Stimulated activated CD4-positive, alpha-beta T cell treated with anti-CD3 and anti-CD28 coated beads, Interleukin-2, amount 100 ng/mL, for 4 hours (primary cell): ENCODE data around the gene MBNL3.
"Not testable (repeated sequence)": the region's sequence is repeated elsewhere in the genome, so short reads cannot be mapped to it uniquely, and the experiment has no call there.

Experiments
- DNase-seq: peaks from one replicate; pipeline ENCODE4 v3.0.0-alpha.2; 2020; ENCODE audit warnings: low read depth

Gene MBNL3

DNA sequence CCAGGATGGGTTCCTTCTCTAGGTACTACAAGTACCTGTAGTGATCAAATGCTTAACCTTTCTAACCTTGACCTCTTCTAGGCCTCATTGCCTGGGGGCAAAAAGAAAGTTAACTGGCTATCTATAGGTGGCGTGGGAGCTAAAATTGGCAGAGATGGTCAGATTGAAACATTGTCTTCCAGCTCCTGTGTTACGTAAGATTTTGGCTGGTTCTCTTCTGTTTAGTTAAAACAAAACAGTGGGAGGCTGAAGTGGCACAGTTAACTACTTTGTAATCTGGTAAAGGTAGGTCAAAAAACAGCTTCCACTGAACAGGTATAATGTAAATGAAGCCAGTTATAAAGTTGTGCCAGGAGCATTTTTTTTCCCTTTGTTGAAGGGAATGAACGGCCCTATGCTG lies 115.2 kb downstream of the MBNL3 start:
- no peak for DNase-seq

DNA sequence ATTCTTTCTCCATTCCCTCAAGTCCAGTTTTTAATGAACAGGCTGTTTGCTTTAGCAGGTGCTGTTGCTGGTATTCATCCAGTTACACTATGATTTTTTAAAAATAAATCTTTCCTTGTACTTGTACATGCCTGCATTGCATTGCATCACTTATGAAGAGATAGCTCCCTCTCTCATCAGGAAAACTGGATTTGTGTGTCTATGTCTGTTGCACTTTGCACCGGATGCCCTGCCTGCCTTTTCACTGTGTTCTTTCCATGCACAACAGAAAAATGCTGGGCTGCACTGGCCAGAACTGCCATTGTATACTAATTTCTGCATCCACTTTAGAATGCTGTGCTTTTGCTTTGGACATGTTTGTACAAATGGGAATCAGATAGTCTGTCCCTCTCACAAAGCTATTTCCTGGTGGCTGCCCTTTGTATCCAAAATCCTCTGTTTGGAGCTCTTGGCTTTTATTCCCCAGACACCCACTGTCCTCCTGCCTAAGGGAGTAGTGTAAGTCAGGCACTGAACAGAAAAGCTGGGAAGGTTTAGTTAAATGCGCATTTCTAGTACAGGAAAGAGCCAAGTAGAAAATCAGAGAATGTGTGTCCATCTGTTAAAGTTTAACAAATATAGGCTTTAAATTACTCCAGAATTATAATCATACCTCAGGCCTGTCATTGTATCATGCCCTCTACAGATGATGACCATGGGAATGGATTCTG lies 119.1 kb downstream of the MBNL3 start:
- DNase-seq, result no peak

DNA sequence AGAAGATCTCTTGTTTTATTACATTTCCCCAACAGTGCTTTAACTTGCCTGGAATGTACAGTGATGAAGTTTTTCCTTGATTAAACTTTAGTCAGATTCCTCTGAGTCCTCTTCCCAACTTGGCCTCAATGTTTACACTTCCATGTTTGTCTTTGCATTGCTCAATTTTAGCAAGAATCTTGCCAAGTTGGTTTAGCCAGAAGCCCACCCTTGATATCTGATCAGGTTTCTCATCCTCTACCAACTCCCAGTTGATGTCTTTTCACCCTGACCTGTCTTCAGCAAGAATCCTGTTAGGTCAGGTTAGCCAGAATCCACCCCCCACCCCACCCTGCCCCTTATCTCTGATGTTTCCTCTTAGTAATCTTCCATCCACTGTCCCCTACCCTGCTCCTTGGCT lies 120.9 kb downstream of the MBNL3 start:
- no peak for DNase-seq

DNA sequence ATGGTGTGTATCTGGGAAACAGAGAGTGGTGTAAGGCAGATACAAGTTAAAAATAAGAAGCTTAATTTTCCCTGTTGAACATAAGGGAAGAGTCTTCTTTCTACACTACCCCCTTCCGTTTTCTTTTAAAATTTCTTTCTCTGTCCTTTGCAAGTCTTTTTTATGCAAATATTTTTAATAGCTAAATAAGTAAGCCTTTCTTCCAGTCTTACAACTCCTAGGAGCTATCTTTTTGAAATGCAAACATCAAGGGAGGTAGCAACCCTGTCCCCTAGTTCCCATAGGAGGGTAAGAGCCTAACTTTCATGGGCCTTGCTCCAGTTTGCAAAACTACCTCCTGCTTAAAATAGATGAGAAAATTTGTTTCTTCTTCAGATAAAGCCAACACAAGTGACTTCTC lies 121.5 kb downstream of the MBNL3 start:
- no peak for DNase-seq

DNA sequence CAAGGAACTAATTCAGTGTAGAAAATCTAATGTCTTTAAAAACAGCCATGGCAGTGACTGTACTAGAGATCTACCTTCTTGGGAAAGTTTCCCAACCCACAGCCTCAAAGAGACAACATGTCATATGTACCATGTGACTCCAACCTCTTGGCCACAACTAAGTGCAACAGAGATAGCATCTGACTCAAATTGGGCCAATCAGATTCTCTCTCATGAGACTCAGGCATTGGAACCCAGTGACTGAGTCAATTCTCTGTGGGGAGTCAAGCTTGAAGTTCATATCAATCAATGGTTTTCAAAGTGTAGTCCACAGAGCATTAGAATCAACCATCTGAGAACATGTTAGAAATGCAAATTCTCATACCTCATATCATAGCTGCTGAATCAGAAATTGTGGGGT lies 123.3 kb downstream of the MBNL3 start:
- no peak for DNase-seq

DNA sequence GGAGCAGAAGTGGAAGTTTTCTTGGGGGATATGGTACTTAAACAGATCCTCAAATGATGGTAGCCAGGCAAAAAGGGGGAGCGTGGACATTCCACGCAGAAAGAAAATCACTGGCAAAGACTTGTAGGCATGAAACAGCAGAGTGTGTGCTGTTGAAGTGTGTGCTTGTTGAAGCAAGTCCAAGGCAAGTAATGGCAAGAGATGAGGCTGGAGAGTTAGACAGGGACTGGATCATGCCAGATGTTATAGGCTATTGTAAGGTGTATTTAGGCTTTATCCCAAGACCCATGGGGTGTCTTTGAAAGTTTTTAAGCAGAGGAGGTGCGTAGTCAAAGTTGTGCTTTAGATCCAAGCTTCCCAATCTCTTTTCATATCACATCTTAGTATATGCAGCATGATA lies 124.5 kb downstream of the MBNL3 start:
- no peak for DNase-seq

DNA sequence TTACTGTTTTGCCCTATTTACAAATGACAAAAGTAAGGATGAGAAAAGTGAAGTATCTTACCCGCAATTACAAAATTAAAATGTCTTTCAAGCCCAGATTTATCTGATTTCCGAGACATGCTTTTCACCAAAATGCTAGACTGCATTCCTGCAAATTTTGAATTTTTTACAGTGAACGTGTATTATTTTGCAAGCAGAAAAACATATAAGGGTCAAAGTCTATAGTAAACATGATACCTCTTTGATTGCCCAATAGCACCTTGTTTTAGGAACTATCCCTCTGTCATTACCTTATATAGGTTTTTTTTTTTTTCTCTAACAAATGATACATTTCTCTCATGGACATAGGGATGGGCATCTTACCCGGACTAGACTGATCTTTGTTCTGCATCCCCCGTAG lies 135.4 kb downstream of the MBNL3 start:
- no peak for DNase-seq

DNA sequence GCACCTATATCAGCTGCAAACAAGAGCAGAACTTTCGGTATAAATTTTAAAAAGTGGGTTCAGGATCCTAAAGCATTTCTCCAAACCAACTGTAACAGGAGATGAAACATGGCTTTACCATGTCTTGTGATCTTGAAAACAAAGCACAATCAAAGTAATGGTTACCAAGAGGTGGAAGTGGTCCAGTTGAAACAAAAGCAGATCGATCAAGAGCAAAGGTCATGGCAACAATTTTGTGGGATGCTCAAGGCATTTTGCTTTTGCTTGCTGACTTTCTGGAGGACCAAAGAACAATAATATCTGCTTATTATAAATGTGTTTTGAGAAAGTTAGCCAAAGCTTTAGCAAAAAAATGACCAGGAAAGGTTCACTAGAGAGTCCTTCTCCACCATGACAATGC lies 152.7 kb downstream of the MBNL3 start:
- no peak for DNase-seq

DNA sequence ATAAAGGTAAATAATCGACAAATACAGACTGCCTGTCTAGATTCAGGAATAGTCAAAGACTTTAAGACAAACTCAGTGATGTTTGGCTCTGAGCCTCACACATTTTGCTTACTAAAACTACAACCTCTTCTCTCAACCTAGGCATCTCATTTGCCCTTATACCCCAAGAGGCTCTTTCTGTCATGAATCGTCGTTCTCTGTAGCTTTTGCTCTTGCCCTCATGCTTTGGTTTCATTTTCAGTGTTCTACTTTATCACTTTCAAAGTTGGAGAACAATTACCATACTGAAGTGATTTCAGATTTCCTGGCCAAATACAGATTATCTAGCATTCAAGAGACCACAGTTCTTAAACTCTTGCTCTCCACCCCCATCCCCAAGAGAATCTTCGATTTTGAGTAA lies 155.5 kb downstream of the MBNL3 start:
- DNase-seq, result no peak

DNA sequence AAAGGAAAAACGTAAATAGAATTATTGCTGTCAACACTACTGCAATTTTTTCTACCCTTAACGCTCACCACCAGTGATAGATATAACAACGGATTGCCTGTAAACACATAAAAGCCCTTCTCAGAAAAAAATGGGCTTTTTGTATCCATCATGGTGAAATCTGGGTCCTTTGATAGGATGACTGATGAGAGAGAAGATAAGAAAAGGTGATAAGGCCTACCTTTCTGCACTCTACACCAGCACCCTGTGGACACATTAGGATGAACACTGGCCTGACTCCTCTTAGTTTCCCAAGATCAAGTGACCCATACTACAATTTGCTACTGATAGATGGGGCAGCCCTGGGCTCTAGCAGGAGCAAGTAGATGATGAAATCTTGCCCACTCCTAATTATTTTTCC lies 157.3 kb downstream of the MBNL3 start:
- no peak for DNase-seq

DNA sequence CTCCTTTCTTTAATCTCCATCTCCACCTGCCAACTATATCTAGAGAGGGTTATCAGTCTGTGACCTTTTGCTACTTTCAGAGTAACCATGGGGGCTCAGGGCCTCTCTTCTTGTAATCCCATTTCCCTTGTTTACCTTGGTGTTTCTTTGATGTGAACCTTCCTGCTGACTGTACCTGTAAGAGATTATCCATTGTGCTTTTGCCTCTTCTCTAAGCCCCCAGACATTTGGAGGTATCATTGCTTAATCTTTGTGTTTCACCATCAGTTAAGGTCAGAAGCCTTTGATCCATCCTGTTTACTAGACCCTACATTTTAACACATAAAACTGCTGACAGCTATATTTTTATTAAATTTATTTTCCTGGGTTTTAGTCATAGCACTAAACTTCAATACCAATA lies 157.8 kb downstream of the MBNL3 start:
- DNase-seq, result no peak

DNA sequence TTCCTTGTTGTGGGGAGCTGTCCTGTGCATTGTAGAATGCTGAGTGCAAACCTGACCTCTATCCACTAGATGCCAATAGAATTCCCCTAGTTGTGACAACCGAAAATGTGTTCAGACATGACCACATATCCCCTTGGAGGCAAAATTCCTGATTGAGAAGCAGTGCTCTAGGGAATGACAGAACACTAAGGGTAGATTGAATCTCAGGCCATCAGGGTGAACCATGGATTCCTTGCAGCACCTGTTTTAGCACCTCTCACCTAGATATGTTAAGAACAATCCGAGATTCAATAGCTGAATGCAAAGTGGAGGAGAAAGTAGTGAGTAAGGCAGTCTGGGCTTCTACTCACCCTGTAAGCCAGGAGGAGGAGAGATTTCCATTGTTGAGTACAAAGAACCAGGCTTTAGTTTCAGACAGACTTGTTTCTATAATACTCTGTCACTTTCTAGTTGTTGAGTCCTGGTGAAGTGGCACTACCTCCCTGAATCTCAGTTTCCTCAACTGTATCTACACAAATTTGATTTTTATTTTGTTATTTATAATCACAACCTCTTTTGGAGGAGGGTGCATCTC lies 158.6 kb downstream of the MBNL3 start:
- no peak for DNase-seq

DNA sequence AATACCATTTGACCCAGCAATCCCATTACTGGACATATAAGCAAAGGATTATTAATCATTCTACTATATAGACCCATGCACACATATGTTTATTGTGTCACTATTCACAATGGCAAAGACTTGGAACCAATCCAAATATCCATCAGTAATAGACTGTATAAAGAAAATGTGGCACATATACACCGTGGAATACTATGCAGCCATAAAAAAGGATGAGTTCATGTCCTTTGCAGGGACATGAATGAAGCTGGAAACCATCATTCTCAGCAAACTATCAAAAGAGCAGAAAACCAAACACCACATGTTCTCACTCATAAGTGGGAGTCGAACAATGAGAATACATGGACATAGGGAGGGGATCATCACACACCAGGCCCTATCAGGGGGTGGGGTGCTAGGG lies 161.9 kb downstream of the MBNL3 start:
- DNase-seq, result not testable (repeated sequence)
